Stomach (tissue), 9 donors: ENCODE measurements around the gene TRIM69. TPM values are rescaled to one million over a fixed set of nuclear protein-coding genes. Genes with fewer than 3 reads are reported as not detected.

Source experiments
- DNase-seq, 2 donors: peaks; one replicate each; pipeline versions ENCODE4 v3.0.0 to v3.0.0-alpha.2; 2013 to 2019
- H3K27ac ChIP-seq, 5 donors: fragments of 200-600 bp in 4 of 5; sonication (generic) in 4 of 5; one replicate each; pipeline ENCODE4 v1.5.1; 2013 to 2019; ENCODE audit warnings: mild to moderate bottlenecking in 1 of 5, moderate library complexity in 1 of 5
- H3K27me3 ChIP-seq, 3 donors: fragments of 200-600 bp; sonication (generic); one replicate each; pipeline ENCODE4 v1.5.1; 2017 to 2019; ENCODE audit warnings: mixed run types in 1 of 3
- H3K36me3 ChIP-seq, 4 donors: fragments of 200-600 bp; sonication (generic); 1 replicate in 3 of 4; 2 replicates in 1 of 4; pipeline ENCODE4 v1.5.1; 2016 to 2019
- H3K4me1 ChIP-seq, 4 donors: fragments of 200-600 bp; sonication (generic); one replicate each; pipeline ENCODE4 v1.5.1; 2016 to 2019
- H3K4me3 ChIP-seq, 4 donors: fragments of 200-600 bp; sonication (generic) in 3 of 4; one replicate each; pipeline ENCODE4 v1.5.1; 2016 to 2019; ENCODE audit warnings: mild to moderate bottlenecking in 1 of 4
- H3K9me3 ChIP-seq, 4 donors: fragments of 200-600 bp; sonication (generic); one replicate each; pipeline ENCODE4 v1.5.1; 2016 to 2019
- CTCF ChIP-seq, 7 experiments: fragments of 450-650 bp in 4 of 7; fragments of 200-600 bp in 3 of 7; sonication (generic) in 3 of 7; IDR thresholded peaks; one replicate each; pipeline ENCODE4 v1.5.1; 2016 to 2019; ENCODE audit warnings: antibody characterized with exemption in 7 of 7, control low read depth in 2 of 7, mild to moderate bottlenecking in 1 of 7
- EP300 ChIP-seq: sonication (generic); formaldehyde crosslinking; IDR thresholded peaks from one replicate; pipeline ENCODE4 v1.6.1; 2017; ENCODE audit warnings: antibody characterized with exemption
- POLR2A ChIP-seq, 4 donors: fragments of 450-650 bp; IDR thresholded peaks; one replicate each; pipeline ENCODE4 v1.6.1; 2016; ENCODE audit warnings: antibody characterized with exemption in 4 of 4, control low read depth in 2 of 4, mild to moderate bottlenecking in 1 of 4, moderate library complexity in 1 of 4
- POLR2AphosphoS5 ChIP-seq, 3 donors: sonication (generic); formaldehyde crosslinking; IDR thresholded peaks; one replicate each; pipeline ENCODE4 v1.6.1; 2016; ENCODE audit warnings: antibody characterized with exemption in 3 of 3
- WGBS, 5 donors: extraction: QIAGEN DNeasy Blood & Tissue Kit in 3 of 5; methylation state at CpG; one replicate each; pipeline versions ENCODE4 v1.1.5 to v1.1.7; 2013 to 2018; 5-methylcytosine and 5-hydroxymethylcytosine counted together
- intact Hi-C: fragments of 100-400 bp; cut with DNase I; formaldehyde crosslinking; loops from one replicate; pipeline ENCODE4 v1.15.1; 2023; ENCODE audit warnings: low total_unique reads
- polyA plus RNA-seq, 3 donors: library from polyadenylated mRNA; stranded (reverse); fragments of 200-250 nt; gene quantifications; one replicate each; pipeline ENCODE4 v1.2.3, GENCODE V29; 2013
- small RNA-seq, 4 donors: library from RNA; depleted of rRNA; stranded (forward); fragments of <200 nt; gene quantifications; one replicate each; pipeline ENCODE3, GENCODE V24; 2016
- total RNA-seq, 5 donors: library from RNA; depleted of rRNA; stranded (reverse); fragments of >200 nt; gene quantifications; one replicate each; pipeline versions ENCODE4 v1.1.0 to v1.2.3, GENCODE V29; 2014 to 2016
- donor health status: healthy with polysubstance abuse.
- donor health status: Bipolar disorder and iron deficiency.
- donor health status: healthy.

TRIM69 gene
- total and polyA plus RNA-seq, 8 donors = 0.58 to 43.8 (median 8.7) TPM

- no peaks in the 10 kb centered on the region for H3K9me3 ChIP-seq
- WGBS, 5 donors = 33 to 47% (median 39%) methylated on average over 3 of the region's 3 CpGs
- H3K27ac ChIP-seq = peak overlapping the region in 4 of 5 donors; percentile 41 to 77 (median 66)
- intact Hi-C loops = no loop called here
- H3K27me3 ChIP-seq = no peaks in the 10 kb centered on the region
- peaks cover 0 to 22% (median 14%) of the 10 kb centered on the region in 4 donors for H3K4me1 ChIP-seq
- TF ChIP-seq POLR2AphosphoS5 (IDR thresholded peaks at IDR 0.05) (no peak), EP300 (no peak), CTCF (IDR thresholded peaks at IDR 0.05) (no peak), POLR2A (IDR thresholded peaks at IDR 0.05) (no peak)
- no peak for DNase-seq
- no peak overlapping the region for H3K4me3 ChIP-seq
- no peaks in the 10 kb centered on the region for H3K36me3 ChIP-seq
Measured at GRCh38 chr15:44811337-44811736, 75.0 kb downstream of the TRIM69 start.

- Histone ChIP-seq H3K9me3 (no peaks in the 10 kb centered on the region), H3K4me3 (no peak overlapping the region), H3K4me1 (peaks cover 0 to 22% (median 14%) of the 10 kb centered on the region in 4 donors), H3K27me3 (no peaks in the 10 kb centered on the region), H3K27ac (peak overlapping the region; percentile 50 to 78 (median 69)), H3K36me3 (no peaks in the 10 kb centered on the region)
- intact Hi-C loops = no loop called here
- WGBS, 5 donors = 22 to 53% (median 33%) methylated on average over 5 of the region's 5 CpGs
- peak; percentile 73 to 76 for DNase-seq
- no peak for TF ChIP-seq CTCF (IDR thresholded peaks at IDR 0.05)
- TF ChIP-seq POLR2AphosphoS5 (IDR thresholded peaks at IDR 0.05) = peak in 1 of 3 donors; percentile 28
- no peak for TF ChIP-seq EP300
- TF ChIP-seq POLR2A (IDR thresholded peaks at IDR 0.05) = no peak
Measured at GRCh38 chr15:44812029-44812517, 75.7 kb downstream of the TRIM69 start.

- H3K9me3 ChIP-seq = no peaks in the 10 kb centered on the region
- no peak overlapping the region for H3K4me3 ChIP-seq
- 24 to 49% (median 43%) methylated on average over 3 of the region's 3 CpGs for WGBS, 5 donors
- intact Hi-C loops = no loop called here
- H3K4me1 ChIP-seq = peaks cover 0 to 22% (median 14%) of the 10 kb centered on the region in 4 donors
- H3K36me3 ChIP-seq = no peaks in the 10 kb centered on the region
- DNase-seq = peak; percentile 39 to 44
- TF ChIP-seq EP300 (no peak), POLR2A (IDR thresholded peaks at IDR 0.05) (no peak), CTCF (IDR thresholded peaks at IDR 0.05) (no peak), POLR2AphosphoS5 (IDR thresholded peaks at IDR 0.05) (peak in 2 of 3 donors; percentile 8 to 27)
- H3K27ac ChIP-seq = peak overlapping the region in 3 of 5 donors; percentile 33 to 77 (median 69)
- no peaks in the 10 kb centered on the region for H3K27me3 ChIP-seq
Measured at GRCh38 chr15:44813231-44813630, 76.9 kb downstream of the TRIM69 start.

Small RNA genes within 50 kb of the gene (small RNA-seq; reads per million reads assigned to genes)
- 0 reads per million in 4 donors for gene RF00019

Other genes with a start within 250 kb of the TRIM69 start
- gene EIF3J, start 199.4 kb upstream of the TRIM69 start, total RNA-seq = 100 to 1,000 TPM in 1 of 5 donors, 10 to 100 TPM in 4; 42.6 to 100 (median 61.6) TPM
- 10 to 100 TPM; 41.5 to 53.9 (median 44.1) TPM for gene EIF3J, start 199.4 kb upstream of the TRIM69 start, polyA plus RNA-seq
- 100 to 1,000 TPM in 4 of 5 donors, 10 to 100 TPM in 1; 99.5 to 240 (median 139) TPM for gene SPG11, start 72.9 kb upstream of the TRIM69 start, total RNA-seq
- gene SPG11, start 72.9 kb upstream of the TRIM69 start, polyA plus RNA-seq = 10 to 100 TPM; 12.1 to 32.4 (median 15.1) TPM
- gene PATL2, start 25.2 kb upstream of the TRIM69 start, total RNA-seq = 1 to 10 TPM in 4 of 5 donors, not detected in 1; 1.3 to 5.8 (median 4.2) TPM
- gene PATL2, start 25.2 kb upstream of the TRIM69 start, polyA plus RNA-seq = 1 to 10 TPM in 2 of 3 donors, under 1 TPM in 1; 0.92 to 2.3 (median 1.1) TPM
- gene B2M, start 25.0 kb upstream of the TRIM69 start, total RNA-seq = 1,000 to 10,000 TPM in 4 of 5 donors, 100 to 1,000 TPM in 1; 815 to 3,849 (median 2,307) TPM
- 1,000 to 10,000 TPM; 1,385 to 1,947 (median 1,540) TPM for gene B2M, start 25.0 kb upstream of the TRIM69 start, polyA plus RNA-seq
- gene TERB2, start 220.2 kb downstream of the TRIM69 start, total RNA-seq = not detected
- not detected for gene TERB2, start 220.2 kb downstream of the TRIM69 start, polyA plus RNA-seq